HG03565 (cell line): ENCODE data around the gene PLP1.

Experiments
- ATAC-seq: cut with Tn5 transposase; IDR thresholded peaks from one replicate; pipeline ENCODE4 v1.9.1; 2021; ENCODE audit warnings: mild to moderate bottlenecking, moderate library complexity; ENCODE audit not compliant: unreplicated experiment

Gene PLP1

GRCh38 chrX:103823591-103823990, 47.0 kb downstream of the PLP1 start:
- ATAC-seq: no peak

- no peak for ATAC-seq
Measured at GRCh38 chrX:103825881-103826280, 49.2 kb downstream of the PLP1 start.

- ATAC-seq: no peak
Measured at GRCh38 chrX:103828529-103828928, 51.9 kb downstream of the PLP1 start.

- no peak for ATAC-seq
Measured at GRCh38 chrX:103830848-103831247, 54.2 kb downstream of the PLP1 start.

- no peak for ATAC-seq
Measured at GRCh38 chrX:103831342-103831802, 54.7 kb downstream of the PLP1 start.

- peak; percentile 85 for ATAC-seq
Measured at GRCh38 chrX:103831803-103832544, 55.3 kb downstream of the PLP1 start, which contains the start of gene RAB9B. Gene RAB9B, minus strand, starts transcription at chrX:103832257. Its CDS starts 6,473 bp downstream, at chrX:103825784.

GRCh38 chrX:103839404-103839803, 62.8 kb downstream of the PLP1 start:
- ATAC-seq: no peak
